ENCODE data around the gene MRPL32. TPM values are rescaled to one million over a fixed set of nuclear protein-coding genes. Genes with fewer than 3 reads are reported as not detected.
"Not testable (repeated sequence)": the region's sequence is repeated elsewhere in the genome, so short reads cannot be mapped to it uniquely, and the experiment has no call there.

The MRPL32 gene
- total RNA-seq: 10 to 100 TPM; 67.4 to 71.8 TPM

- CTCF ChIA-PET: interaction anchor here (1.2 to 1.7 kb wide), 4 partner anchors 9 to 330 kb away, joined by 3 to 6 read pairs (median 6); partner anchors contain the start of gene C7orf25
- Mint-ChIP-seq H3K9me3 (no peaks in the 10 kb centered on the region), H3K27me3 (ENCODE audit: low read depth) (no peaks in the 10 kb centered on the region), H3K4me1 (ENCODE audit: low read depth) (peaks cover 60% of the 10 kb centered on the region), H3K27ac (peak within 1 kb of the TSS; percentile 100), H3K36me3 (ENCODE audit: low read depth) (peaks cover 48% of the 10 kb centered on the region), H3K4me3 (peak within 1 kb of the TSS; percentile 100)
- intact Hi-C loops (cut with micrococcal nuclease): loop anchor here (1.0 to 10.0 kb wide), 10 partner anchors 8 to 1050 kb away; partner anchors contain the start of genes C7orf25, COA1, MRPS24 and STK17A
- peak; percentile 95 for DNase-seq
Measured at GRCh38 chr7:42931834-42932651, at the start of gene MRPL32, which contains the start of gene PSMA2. Gene MRPL32 (plus strand): TSS chr7:42932376. CDS start chr7:42932387, 11 bp downstream. Gene PSMA2 (minus strand): TSS chr7:42932174. CDS start chr7:42932158, 16 bp downstream.

- Mint-ChIP-seq H3K27me3 (ENCODE audit: low read depth) (no peaks in the 10 kb centered on the region), H3K36me3 (ENCODE audit: low read depth) (no peaks in the 10 kb centered on the region), H3K9me3 (no peaks in the 10 kb centered on the region), H3K4me3 (no peak overlapping the region), H3K27ac (no peak overlapping the region), H3K4me1 (ENCODE audit: low read depth) (peaks cover 16% of the 10 kb centered on the region)
- no peak for DNase-seq
- CTCF ChIA-PET: no interaction called here
- intact Hi-C loops (cut with micrococcal nuclease): no loop called here
Measured at GRCh38 chr7:42883950-42884349, 48.2 kb upstream of the MRPL32 start.

- DNase-seq; H3K4me3 Mint-ChIP-seq; H3K27ac Mint-ChIP-seq; H3K36me3 Mint-ChIP-seq (ENCODE audit: low read depth); H3K9me3 Mint-ChIP-seq; H3K27me3 Mint-ChIP-seq (ENCODE audit: low read depth): not testable (repeated sequence)
- intact Hi-C loops (cut with micrococcal nuclease): loop anchor here (5.0 kb wide), 2 partner anchors 377 to 648 kb away; partner anchors contain the start of gene GLI3
- peaks cover 18% of the 10 kb centered on the region for H3K4me1 Mint-ChIP-seq (ENCODE audit: low read depth)
- CTCF ChIA-PET: interaction anchor here (0.6 to 0.7 kb wide), 2 partner anchors 39 to 585 kb away, joined by 3 to 4 read pairs; no protein-coding TSS in a partner anchor
Measured at GRCh38 chr7:42885183-42885582, 47.0 kb upstream of the MRPL32 start.

GRCh38 chr7:42886129-42886528 lies 46.0 kb upstream of the MRPL32 start:
- DNase-seq: no peak
- CTCF ChIA-PET: interaction anchor here (0.6 to 1.6 kb wide), 4 partner anchors 9 to 943 kb away, joined by 3 to 16 read pairs (median 4); no protein-coding TSS in a partner anchor
- Mint-ChIP-seq H3K9me3 (no peaks in the 10 kb centered on the region), H3K36me3 (ENCODE audit: low read depth) (no peaks in the 10 kb centered on the region), H3K4me1 (ENCODE audit: low read depth) (peaks cover 18% of the 10 kb centered on the region), H3K4me3 (no peak overlapping the region), H3K27me3 (ENCODE audit: low read depth) (no peaks in the 10 kb centered on the region), H3K27ac (no peak overlapping the region)
- intact Hi-C loops (cut with micrococcal nuclease): loop anchor here (5.0 kb wide), 2 partner anchors 376 to 649 kb away; partner anchors contain the start of gene GLI3

GRCh38 chr7:42886893-42887505 lies 45.2 kb upstream of the MRPL32 start:
- no peaks in the 10 kb centered on the region for H3K27me3 Mint-ChIP-seq (ENCODE audit: low read depth)
- peak overlapping the region; percentile 8 for H3K27ac Mint-ChIP-seq
- CTCF ChIA-PET: interaction anchor here (0.6 to 1.6 kb wide), 8 partner anchors 10 to 944 kb away, joined by 3 to 16 read pairs (median 3); no protein-coding TSS in a partner anchor
- no peaks in the 10 kb centered on the region for H3K36me3 Mint-ChIP-seq (ENCODE audit: low read depth)
- intact Hi-C loops (cut with micrococcal nuclease): loop anchor here (1.0 to 5.0 kb wide), 3 partner anchors 11 to 650 kb away; partner anchors contain the start of gene GLI3
- no peaks in the 10 kb centered on the region for H3K9me3 Mint-ChIP-seq
- H3K4me3 Mint-ChIP-seq: peak overlapping the region; percentile 84
- peaks cover 16% of the 10 kb centered on the region for H3K4me1 Mint-ChIP-seq (ENCODE audit: low read depth)
- DNase-seq: no peak

GRCh38 chr7:42893346-42894240 lies 38.6 kb upstream of the MRPL32 start:
- Mint-ChIP-seq H3K4me3 (no peak overlapping the region), H3K27ac (no peak overlapping the region), H3K4me1 (ENCODE audit: low read depth) (peaks cover 5% of the 10 kb centered on the region), H3K36me3 (ENCODE audit: low read depth) (peaks cover 20% of the 10 kb centered on the region), H3K9me3 (peaks cover 24% of the 10 kb centered on the region), H3K27me3 (ENCODE audit: low read depth) (peaks cover 4% of the 10 kb centered on the region)
- CTCF ChIA-PET: no interaction called here
- intact Hi-C loops (cut with micrococcal nuclease): no loop called here
- DNase-seq: no peak

GRCh38 chr7:42900842-42901241 lies 31.3 kb upstream of the MRPL32 start:
- peaks cover 12% of the 10 kb centered on the region for H3K9me3 Mint-ChIP-seq
- no peak overlapping the region for H3K4me3 Mint-ChIP-seq
- H3K27me3 Mint-ChIP-seq (ENCODE audit: low read depth): peaks cover 4% of the 10 kb centered on the region
- H3K4me1 Mint-ChIP-seq (ENCODE audit: low read depth): peaks cover 2% of the 10 kb centered on the region
- DNase-seq: no peak
- H3K27ac Mint-ChIP-seq: no peak overlapping the region
- intact Hi-C loops (cut with micrococcal nuclease): no loop called here
- H3K36me3 Mint-ChIP-seq (ENCODE audit: low read depth): peaks cover 6% of the 10 kb centered on the region
- CTCF ChIA-PET: interaction anchor here (0.7 kb wide), 1 partner anchor 905 kb away, joined by 3 read pairs; no protein-coding TSS in a partner anchor

GRCh38 chr7:42902331-42902730 lies 29.8 kb upstream of the MRPL32 start:
- no peak for DNase-seq
- Mint-ChIP-seq H3K9me3 (peaks cover 5% of the 10 kb centered on the region), H3K36me3 (ENCODE audit: low read depth) (peaks cover 2% of the 10 kb centered on the region), H3K27ac (no peak overlapping the region), H3K4me1 (ENCODE audit: low read depth) (peaks cover 2% of the 10 kb centered on the region), H3K4me3 (no peak overlapping the region), H3K27me3 (ENCODE audit: low read depth) (no peaks in the 10 kb centered on the region)
- intact Hi-C loops (cut with micrococcal nuclease): no loop called here
- CTCF ChIA-PET: no interaction called here

GRCh38 chr7:42906181-42906580 lies 26.0 kb upstream of the MRPL32 start:
- H3K36me3 Mint-ChIP-seq (ENCODE audit: low read depth): peaks cover 13% of the 10 kb centered on the region
- peaks cover 19% of the 10 kb centered on the region for H3K4me1 Mint-ChIP-seq (ENCODE audit: low read depth)
- intact Hi-C loops (cut with micrococcal nuclease): no loop called here
- H3K4me3 Mint-ChIP-seq: no peak overlapping the region
- no peak overlapping the region for H3K27ac Mint-ChIP-seq
- H3K27me3 Mint-ChIP-seq (ENCODE audit: low read depth): no peaks in the 10 kb centered on the region
- no peaks in the 10 kb centered on the region for H3K9me3 Mint-ChIP-seq
- CTCF ChIA-PET: interaction anchor here (0.6 kb wide), 2 partner anchors 24 to 355 kb away, joined by 4 to 6 read pairs; no protein-coding TSS in a partner anchor
- no peak for DNase-seq

- CTCF ChIA-PET: interaction anchor here (0.8 kb wide), 1 partner anchor 30 kb away, joined by 3 read pairs; no protein-coding TSS in a partner anchor
- no peak for DNase-seq
- peaks cover 23% of the 10 kb centered on the region for H3K4me1 Mint-ChIP-seq (ENCODE audit: low read depth)
- intact Hi-C loops (cut with micrococcal nuclease): no loop called here
- H3K9me3 Mint-ChIP-seq: no peaks in the 10 kb centered on the region
- no peak overlapping the region for H3K27ac Mint-ChIP-seq
- no peak overlapping the region for H3K4me3 Mint-ChIP-seq
- H3K27me3 Mint-ChIP-seq (ENCODE audit: low read depth): no peaks in the 10 kb centered on the region
- H3K36me3 Mint-ChIP-seq (ENCODE audit: low read depth): peaks cover 13% of the 10 kb centered on the region
Measured at GRCh38 chr7:42907316-42907715, 24.9 kb upstream of the MRPL32 start.

GRCh38 chr7:42910306-42910705 lies 21.9 kb upstream of the MRPL32 start:
- DNase-seq: no peak
- Mint-ChIP-seq H3K4me3 (no peak overlapping the region), H3K27me3 (ENCODE audit: low read depth) (no peaks in the 10 kb centered on the region), H3K4me1 (ENCODE audit: low read depth) (peaks cover 53% of the 10 kb centered on the region), H3K36me3 (ENCODE audit: low read depth) (peaks cover 27% of the 10 kb centered on the region), H3K9me3 (no peaks in the 10 kb centered on the region), H3K27ac (no peak overlapping the region)
- CTCF ChIA-PET: interaction anchor here (1.2 to 1.5 kb wide), 2 partner anchors 20 to 34 kb away, joined by 3 to 4 read pairs; no protein-coding TSS in a partner anchor
- intact Hi-C loops (cut with micrococcal nuclease): loop anchor here (5.0 to 10.0 kb wide), 4 partner anchors 392 to 1974 kb away; partner anchors contain the start of gene PURB

All from activated naive CD4-positive, alpha-beta T cell treated with anti-CD3 and anti-CD28 coated beads for 36 hours (primary cell).